Measurements from ENCODE around the gene CCDC68.

CCDC68 gene

DNA sequence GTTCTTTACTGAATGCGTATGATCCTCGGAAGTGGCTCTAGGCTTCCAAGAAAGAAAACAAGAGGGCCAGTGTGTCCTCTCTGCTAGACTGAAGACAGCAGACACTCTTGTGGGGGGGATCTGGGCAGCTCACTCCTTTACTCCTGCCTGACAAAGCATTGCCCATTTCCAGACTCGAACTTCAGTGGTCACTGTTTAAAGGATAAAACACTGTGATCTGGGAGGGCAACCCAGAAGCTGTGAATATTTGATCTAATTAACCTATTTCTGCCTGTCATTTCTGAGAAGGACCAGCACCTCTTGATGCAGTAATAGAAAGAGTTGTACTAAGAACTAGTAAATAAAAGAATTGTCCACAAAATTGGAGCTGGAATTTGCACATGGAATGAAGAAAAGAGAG is 24.5 kb upstream of the CCDC68 start:
- Histone ChIP-seq H2AFZ (ENCODE audit: low read length) (no peak overlapping the region), H3K4me2 (ENCODE audit: low read depth, low read length) (no peak overlapping the region), H3K79me2 (ENCODE audit: low read length) (no peaks in the 10 kb centered on the region), H3K9me3 (replicated peaks; ENCODE audit: insufficient read depth, low read length) (no peaks in the 10 kb centered on the region), H3K27ac (ENCODE audit: low read length) (no peak overlapping the region), H3K4me1 (ENCODE audit: low read length) (no peaks in the 10 kb centered on the region), H3K9ac (ENCODE audit: low read length) (no peak overlapping the region), H3K27me3 (replicated peaks; ENCODE audit: insufficient read depth, low read length) (no peaks in the 10 kb centered on the region), H4K20me1 (ENCODE audit: insufficient read depth, low read length) (no peaks in the 10 kb centered on the region), H3K4me3 (ENCODE audit: low read length) (no peak overlapping the region), H3F3A (ENCODE audit: insufficient read depth, low read length) (no peaks in the 10 kb centered on the region), H3K9me2 (replicated peaks; ENCODE audit: insufficient read depth, low read length) (no peaks in the 10 kb centered on the region), H3K36me3 (replicated peaks; ENCODE audit: insufficient read depth, low read length) (no peaks in the 10 kb centered on the region)
- no peak for DNase-seq
- TF ChIP-seq, protein P1, sequence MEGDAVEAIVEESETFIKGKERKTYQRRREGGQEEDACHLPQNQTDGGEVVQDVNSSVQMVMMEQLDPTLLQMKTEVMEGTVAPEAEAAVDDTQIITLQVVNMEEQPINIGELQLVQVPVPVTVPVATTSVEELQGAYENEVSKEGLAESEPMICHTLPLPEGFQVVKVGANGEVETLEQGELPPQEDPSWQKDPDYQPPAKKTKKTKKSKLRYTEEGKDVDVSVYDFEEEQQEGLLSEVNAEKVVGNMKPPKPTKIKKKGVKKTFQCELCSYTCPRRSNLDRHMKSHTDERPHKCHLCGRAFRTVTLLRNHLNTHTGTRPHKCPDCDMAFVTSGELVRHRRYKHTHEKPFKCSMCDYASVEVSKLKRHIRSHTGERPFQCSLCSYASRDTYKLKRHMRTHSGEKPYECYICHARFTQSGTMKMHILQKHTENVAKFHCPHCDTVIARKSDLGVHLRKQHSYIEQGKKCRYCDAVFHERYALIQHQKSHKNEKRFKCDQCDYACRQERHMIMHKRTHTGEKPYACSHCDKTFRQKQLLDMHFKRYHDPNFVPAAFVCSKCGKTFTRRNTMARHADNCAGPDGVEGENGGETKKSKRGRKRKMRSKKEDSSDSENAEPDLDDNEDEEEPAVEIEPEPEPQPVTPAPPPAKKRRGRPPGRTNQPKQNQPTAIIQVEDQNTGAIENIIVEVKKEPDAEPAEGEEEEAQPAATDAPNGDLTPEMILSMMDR (IDR thresholded peaks at IDR 0.05; ENCODE audit: low read length), result no peak
- TF ChIP-seq EZH2phosphoT487 (IDR thresholded peaks at IDR 0.05; ENCODE audit: low read length) (no peak), EZH2 (optimal IDR thresholded peaks at IDR 0.05; ENCODE audit: low read depth, low read length) (no peak)

DNA sequence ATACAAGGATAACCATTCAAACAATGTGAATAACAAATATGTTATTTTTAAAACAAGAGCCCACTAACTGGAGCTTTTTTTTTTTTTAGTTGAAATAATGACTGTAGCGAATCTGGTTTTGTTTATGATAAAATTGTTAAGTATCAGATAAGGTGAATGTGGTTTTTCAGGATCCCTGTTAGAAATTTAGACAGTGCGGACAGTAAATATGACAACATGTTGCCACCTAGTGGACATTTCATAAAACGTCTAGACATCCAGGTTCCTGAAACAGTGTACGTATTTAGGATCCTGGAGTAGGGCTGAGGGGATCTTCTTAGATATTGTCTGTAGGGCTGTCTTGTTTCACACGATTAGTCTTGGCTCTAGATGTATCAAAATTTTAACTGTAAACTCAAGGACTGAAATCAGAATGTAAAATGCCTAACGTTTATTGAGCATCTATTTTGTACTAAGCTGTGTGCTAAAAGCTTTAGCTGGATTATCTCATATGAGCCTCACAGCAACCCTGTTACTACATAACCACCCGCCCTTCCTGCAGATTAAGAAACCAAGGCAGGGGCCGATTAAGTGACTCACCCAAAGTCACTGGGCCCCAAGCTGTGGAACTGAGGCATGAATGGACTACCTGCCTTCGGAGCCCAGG is 23.9 kb upstream of the CCDC68 start:
- Histone ChIP-seq H3K4me2 (ENCODE audit: low read depth, low read length) (no peak overlapping the region), H3K79me2 (ENCODE audit: low read length) (no peaks in the 10 kb centered on the region), H3K9ac (ENCODE audit: low read length) (no peak overlapping the region), H2AFZ (ENCODE audit: low read length) (no peak overlapping the region), H3K9me2 (replicated peaks; ENCODE audit: insufficient read depth, low read length) (no peaks in the 10 kb centered on the region), H3K27me3 (replicated peaks; ENCODE audit: insufficient read depth, low read length) (no peaks in the 10 kb centered on the region), H3K4me1 (ENCODE audit: low read length) (no peaks in the 10 kb centered on the region), H3K4me3 (ENCODE audit: low read length) (no peak overlapping the region), H3K9me3 (replicated peaks; ENCODE audit: insufficient read depth, low read length) (no peaks in the 10 kb centered on the region), H3F3A (ENCODE audit: insufficient read depth, low read length) (no peaks in the 10 kb centered on the region), H4K20me1 (ENCODE audit: insufficient read depth, low read length) (no peaks in the 10 kb centered on the region), H3K36me3 (replicated peaks; ENCODE audit: insufficient read depth, low read length) (no peaks in the 10 kb centered on the region), H3K27ac (ENCODE audit: low read length) (no peak overlapping the region)
- TF ChIP-seq, protein P1 (IDR thresholded peaks at IDR 0.05; ENCODE audit: low read length), result peak; percentile 60
- TF ChIP-seq EZH2 (optimal IDR thresholded peaks at IDR 0.05; ENCODE audit: low read depth, low read length), result no peak
- peak; percentile 41 for DNase-seq

DNA sequence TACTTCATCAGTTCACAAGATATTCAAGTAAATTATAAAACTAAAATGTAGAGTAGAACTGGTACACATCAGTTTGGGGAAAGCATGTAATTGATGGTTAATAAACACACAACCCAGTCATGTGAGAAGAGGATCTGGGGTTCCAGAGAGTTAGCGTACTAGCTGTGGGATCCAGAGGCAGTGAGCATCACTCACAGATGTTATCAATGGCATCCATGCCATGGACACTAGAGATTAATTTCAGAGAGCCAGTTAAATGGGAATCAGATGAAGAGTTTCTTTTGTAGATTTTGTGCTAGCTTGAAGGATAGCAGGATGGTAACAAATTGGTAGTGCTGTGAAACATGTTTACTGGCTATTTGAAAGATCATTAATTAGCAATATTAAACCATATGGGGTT is 21.8 kb upstream of the CCDC68 start:
- no peak for DNase-seq
- no peaks in the 10 kb centered on the region for H4K20me1 ChIP-seq (ENCODE audit: insufficient read depth, low read length)
- H3K9me3 ChIP-seq (replicated peaks; ENCODE audit: insufficient read depth, low read length), result no peaks in the 10 kb centered on the region
- no peak overlapping the region for H3K4me2 ChIP-seq (ENCODE audit: low read depth, low read length)
- no peak overlapping the region for H2AFZ ChIP-seq (ENCODE audit: low read length)
- no peaks in the 10 kb centered on the region for H3F3A ChIP-seq (ENCODE audit: insufficient read depth, low read length)
- no peak overlapping the region for H3K9ac ChIP-seq (ENCODE audit: low read length)
- TF ChIP-seq EZH2 (optimal IDR thresholded peaks at IDR 0.05; ENCODE audit: low read depth, low read length) (no peak), EZH2phosphoT487 (IDR thresholded peaks at IDR 0.05; ENCODE audit: low read length) (no peak)
- TF ChIP-seq, protein P1 (IDR thresholded peaks at IDR 0.05; ENCODE audit: low read length), result no peak
- H3K4me1 ChIP-seq (ENCODE audit: low read length), result no peaks in the 10 kb centered on the region
- no peaks in the 10 kb centered on the region for H3K9me2 ChIP-seq (replicated peaks; ENCODE audit: insufficient read depth, low read length)
- H3K79me2 ChIP-seq (ENCODE audit: low read length), result no peaks in the 10 kb centered on the region
- H3K36me3 ChIP-seq (replicated peaks; ENCODE audit: insufficient read depth, low read length), result no peaks in the 10 kb centered on the region
- H3K27ac ChIP-seq (ENCODE audit: low read length), result no peak overlapping the region
- H3K27me3 ChIP-seq (replicated peaks; ENCODE audit: insufficient read depth, low read length), result no peaks in the 10 kb centered on the region
- no peak overlapping the region for H3K4me3 ChIP-seq (ENCODE audit: low read length)

All from MM.1S (cell line).